HG03558 (cell line): ENCODE results near the gene NCDN.
A peak's percentile ranks its signal among the peaks of the same experiment; 100 is the strongest.

ENCODE experiments used
- ATAC-seq: cut with Tn5 transposase; IDR thresholded peaks from one replicate; pipeline ENCODE4 v1.9.1; 2021; ENCODE audit warnings: moderate number of reproducible peaks; ENCODE audit not compliant: unreplicated experiment; ENCODE audit errors: extremely low read depth

The NCDN gene

GRCh38 chr1:35553851-35554250 is 3.7 kb upstream of the NCDN start:
- ATAC-seq: no peak

- no peak for ATAC-seq
Observed at GRCh38 chr1:35554266-35555211, 3.1 kb upstream of the NCDN start.

- no peak for ATAC-seq
Observed at GRCh38 chr1:35555212-35555584, 2.4 kb upstream of the NCDN start.

- no peak for ATAC-seq
Observed at GRCh38 chr1:35555601-35556477, 1.8 kb upstream of the NCDN start.

GRCh38 chr1:35556484-35557117 is 998 bp upstream of the NCDN start:
- no peak for ATAC-seq

GRCh38 chr1:35557118-35557610 is 435 bp upstream of the NCDN start, which contains the start of gene KIAA0319L:
KIAA0319L (minus strand) TSS chr1:35557403; CDS start chr1:35554491, 2,912 bp downstream.
- peak; percentile 44 for ATAC-seq

GRCh38 chr1:35558374-35559316 is 1.0 kb downstream of the NCDN start:
- ATAC-seq: no peak

- no peak for ATAC-seq
Observed at GRCh38 chr1:35559317-35559944, 1.8 kb downstream of the NCDN start.

- ATAC-seq: no peak
Observed at GRCh38 chr1:35560256-35561225, 2.9 kb downstream of the NCDN start.

- ATAC-seq: no peak
Observed at GRCh38 chr1:35561297-35561971, 3.8 kb downstream of the NCDN start.

- no peak for ATAC-seq
Observed at GRCh38 chr1:35561972-35562680, 4.5 kb downstream of the NCDN start.

- ATAC-seq: no peak
Observed at GRCh38 chr1:35563166-35563565, 5.6 kb downstream of the NCDN start.

GRCh38 chr1:35564037-35564883 is 6.7 kb downstream of the NCDN start:
- ATAC-seq: no peak

- ATAC-seq: no peak
Observed at GRCh38 chr1:35564884-35565741, 7.5 kb downstream of the NCDN start.

- no peak for ATAC-seq
Observed at GRCh38 chr1:35565742-35566133, 8.1 kb downstream of the NCDN start.
